Upper lobe of right lung (tissue), 1 donor: ENCODE measurements around the gene TTC21A. TPM values are rescaled to one million over a fixed set of nuclear protein-coding genes. Genes with fewer than 3 reads are reported as not detected.

ENCODE experiments used
- ATAC-seq: fragments of 200-7000 bp; cut with Tn5 transposase; one replicate; pipeline ENCODE4 v1.9.1; 2020; ENCODE audit warnings: mild to moderate bottlenecking, moderate library complexity
- DNase-seq: peaks from one replicate; pipeline ENCODE4 v3.0.0-alpha.2; 2020
- H3K27ac ChIP-seq: fragments of 200-600 bp; one replicate; pipeline ENCODE4 v1.8.0; 2022
- H3K27me3 ChIP-seq: fragments of 200-600 bp; one replicate; pipeline ENCODE4 v1.8.0; 2022; ENCODE audit warnings: mild to moderate bottlenecking
- H3K36me3 ChIP-seq: fragments of 200-600 bp; one replicate; pipeline ENCODE4 v1.8.0; 2022
- H3K4me1 ChIP-seq: fragments of 200-600 bp; one replicate; pipeline ENCODE4 v1.8.0; 2022
- H3K4me3 ChIP-seq: fragments of 200-600 bp; one replicate; pipeline ENCODE4 v1.8.0; 2022; ENCODE audit warnings: mild to moderate bottlenecking
- H3K9me3 ChIP-seq: fragments of 200-600 bp; one replicate; pipeline ENCODE4 v1.8.0; 2022
- intact Hi-C: fragments of 100-400 bp; cut with DNase I; formaldehyde crosslinking; loops from one replicate; pipeline ENCODE4 v1.11.0; 2022
- total RNA-seq: library from RNA; stranded (reverse); fragmentation: NEBNext Ultra II Directional; extraction: Animal tissue kit (Norgen Biotek cat#: 25700); gene quantifications from one replicate; pipeline ENCODE4 v1.2.1, GENCODE V29; 2021
- TF ChIP-seq, protein P1 (sequence below): fragments of 200-600 bp; IDR thresholded peaks from one replicate; pipeline ENCODE4 v1.8.0; 2022; ENCODE audit warnings: antibody characterized with exemption
- donor health status: DM: no; HTN: yes; CAD: no; lungs with severe emphysema.

Gene TTC21A
- total RNA-seq, 1 donor from 2014 or later: 11.6 TPM

GRCh38 chr3:39136533-39137434 is 29.3 kb downstream of the TTC21A start:
- intact Hi-C loops: no loop called here
- ATAC-seq (no peak), DNase-seq (no peak)
- H3K36me3 ChIP-seq: peaks cover 13% of the 10 kb centered on the region
- H3K27ac ChIP-seq: no peak overlapping the region
- no peaks in the 10 kb centered on the region for H3K9me3 ChIP-seq
- TF ChIP-seq, protein P1, sequence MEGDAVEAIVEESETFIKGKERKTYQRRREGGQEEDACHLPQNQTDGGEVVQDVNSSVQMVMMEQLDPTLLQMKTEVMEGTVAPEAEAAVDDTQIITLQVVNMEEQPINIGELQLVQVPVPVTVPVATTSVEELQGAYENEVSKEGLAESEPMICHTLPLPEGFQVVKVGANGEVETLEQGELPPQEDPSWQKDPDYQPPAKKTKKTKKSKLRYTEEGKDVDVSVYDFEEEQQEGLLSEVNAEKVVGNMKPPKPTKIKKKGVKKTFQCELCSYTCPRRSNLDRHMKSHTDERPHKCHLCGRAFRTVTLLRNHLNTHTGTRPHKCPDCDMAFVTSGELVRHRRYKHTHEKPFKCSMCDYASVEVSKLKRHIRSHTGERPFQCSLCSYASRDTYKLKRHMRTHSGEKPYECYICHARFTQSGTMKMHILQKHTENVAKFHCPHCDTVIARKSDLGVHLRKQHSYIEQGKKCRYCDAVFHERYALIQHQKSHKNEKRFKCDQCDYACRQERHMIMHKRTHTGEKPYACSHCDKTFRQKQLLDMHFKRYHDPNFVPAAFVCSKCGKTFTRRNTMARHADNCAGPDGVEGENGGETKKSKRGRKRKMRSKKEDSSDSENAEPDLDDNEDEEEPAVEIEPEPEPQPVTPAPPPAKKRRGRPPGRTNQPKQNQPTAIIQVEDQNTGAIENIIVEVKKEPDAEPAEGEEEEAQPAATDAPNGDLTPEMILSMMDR: no peak
- H3K27me3 ChIP-seq: no peaks in the 10 kb centered on the region
- no peak overlapping the region for H3K4me3 ChIP-seq
- peaks cover 60% of the 10 kb centered on the region for H3K4me1 ChIP-seq

- ATAC-seq (no peak), DNase-seq (no peak)
- H3K4me3 ChIP-seq: no peak overlapping the region
- peaks cover 66% of the 10 kb centered on the region for H3K4me1 ChIP-seq
- H3K9me3 ChIP-seq: no peaks in the 10 kb centered on the region
- intact Hi-C loops: no loop called here
- TF ChIP-seq, protein P1: no peak
- no peaks in the 10 kb centered on the region for H3K27me3 ChIP-seq
- H3K36me3 ChIP-seq: peaks cover 20% of the 10 kb centered on the region
- no peak overlapping the region for H3K27ac ChIP-seq
Measured at GRCh38 chr3:39137435-39137936, 30.0 kb downstream of the TTC21A start.

- Histone ChIP-seq H3K9me3 (no peaks in the 10 kb centered on the region), H3K27me3 (no peaks in the 10 kb centered on the region), H3K36me3 (peaks cover 27% of the 10 kb centered on the region), H3K27ac (no peak overlapping the region), H3K4me3 (no peak overlapping the region), H3K4me1 (peaks cover 66% of the 10 kb centered on the region)
- no peak for ATAC-seq
- TF ChIP-seq, protein P1: no peak
- no peak for DNase-seq
- intact Hi-C loops: no loop called here
Measured at GRCh38 chr3:39137991-39138803, 30.7 kb downstream of the TTC21A start.

GRCh38 chr3:39138804-39139415 is 31.4 kb downstream of the TTC21A start:
- DNase-seq (no peak), ATAC-seq (no peak)
- TF ChIP-seq, protein P1: no peak
- Histone ChIP-seq H3K27ac (no peak overlapping the region), H3K4me3 (no peak overlapping the region), H3K9me3 (no peaks in the 10 kb centered on the region), H3K4me1 (peaks cover 63% of the 10 kb centered on the region), H3K27me3 (no peaks in the 10 kb centered on the region), H3K36me3 (peaks cover 34% of the 10 kb centered on the region)
- intact Hi-C loops: no loop called here

GRCh38 chr3:39139442-39139841 is 32.0 kb downstream of the TTC21A start:
- H3K27me3 ChIP-seq: no peaks in the 10 kb centered on the region
- ATAC-seq: no peak
- intact Hi-C loops: no loop called here

More at GRCh38 chr3:39139442-39139841, 32.0 kb downstream of the TTC21A start:
- no peak overlapping the region for H3K27ac ChIP-seq
- TF ChIP-seq, protein P1: no peak
- DNase-seq: no peak
- no peaks in the 10 kb centered on the region for H3K9me3 ChIP-seq
- peaks cover 60% of the 10 kb centered on the region for H3K4me1 ChIP-seq
- H3K4me3 ChIP-seq: no peak overlapping the region
- H3K36me3 ChIP-seq: peaks cover 40% of the 10 kb centered on the region
